NCI-H446 treated with DMSO at 0.1 percent for 48 hours (cell line): ENCODE measurements around the gene FLNB.

Experiments
- DNase-seq: peaks from one replicate; lab custom pipeline; 2025; lab: John Stamatoyannopoulos, UW

The FLNB gene

DNA sequence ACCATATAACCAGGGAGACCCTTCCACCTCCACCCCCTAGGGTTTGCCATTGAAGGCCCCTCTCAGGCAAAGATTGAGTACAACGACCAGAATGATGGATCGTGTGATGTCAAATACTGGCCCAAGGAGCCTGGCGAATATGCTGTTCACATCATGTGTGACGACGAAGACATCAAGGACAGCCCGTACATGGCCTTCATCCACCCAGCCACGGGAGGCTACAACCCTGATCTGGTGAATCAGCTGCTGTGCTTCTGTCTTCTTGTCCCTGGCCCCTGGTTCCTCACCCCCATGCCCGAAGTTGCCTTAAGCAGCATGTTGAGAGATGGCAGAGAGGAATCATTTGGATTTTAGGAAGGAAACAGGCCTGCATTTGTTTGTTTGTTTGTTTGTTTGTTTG, 98.4 kb downstream of the FLNB start:
- DNase-seq = no peak

DNA sequence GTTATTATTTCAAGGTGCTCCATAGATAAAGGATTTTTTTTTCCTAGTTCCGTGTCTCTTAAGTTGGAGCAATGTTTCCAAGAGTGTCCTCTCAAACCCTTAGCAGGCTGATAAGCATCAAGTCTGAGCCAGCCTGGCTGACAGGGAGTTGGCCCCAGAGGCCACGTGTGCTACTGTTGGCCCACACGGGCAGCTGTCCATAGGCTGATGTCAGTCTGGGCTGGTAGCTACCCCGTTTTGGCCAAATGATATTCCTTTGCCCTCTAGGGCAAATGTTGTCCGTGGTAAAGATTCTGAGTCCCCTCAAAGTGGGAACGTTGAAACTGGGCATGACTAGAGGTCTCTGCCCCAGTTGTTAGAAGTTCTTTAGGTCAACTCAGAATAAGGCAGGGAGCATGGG, 99.4 kb downstream of the FLNB start:
- no peak for DNase-seq

GRCh38 chr3:58109752-58110151, 101.5 kb downstream of the FLNB start:
- no peak for DNase-seq

DNA sequence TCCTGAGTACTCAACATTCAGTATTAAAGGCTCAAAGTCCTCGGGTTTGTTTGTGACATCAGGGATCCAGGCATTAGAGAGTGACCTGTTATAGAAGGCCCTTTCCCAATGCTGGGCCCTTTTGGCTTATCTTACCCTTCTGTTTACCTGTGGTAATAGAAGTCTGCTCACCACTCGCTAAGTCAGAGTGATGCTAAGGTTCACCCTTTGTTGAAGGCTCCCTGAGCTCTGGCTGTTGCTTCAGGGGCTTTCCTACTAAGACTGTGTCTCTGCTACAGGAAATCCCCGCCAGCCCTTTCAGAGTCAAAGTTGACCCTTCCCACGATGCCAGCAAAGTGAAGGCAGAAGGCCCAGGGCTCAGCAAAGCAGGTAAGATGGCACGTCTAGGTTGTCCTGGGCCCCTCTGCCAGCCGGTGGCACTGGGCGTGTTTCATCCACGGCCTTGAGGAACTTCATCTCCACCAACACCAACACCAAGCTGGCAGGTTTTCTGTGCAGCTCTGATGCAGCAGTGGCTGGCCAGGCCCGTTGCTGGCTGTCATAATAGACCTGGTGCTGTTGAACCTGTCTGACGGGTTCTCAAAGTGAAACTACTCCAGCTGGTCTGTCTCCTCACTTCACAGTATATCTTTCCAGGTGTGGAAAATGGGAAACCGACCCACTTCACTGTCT, 103.4 kb downstream of the FLNB start:
- no peak for DNase-seq

GRCh38 chr3:58112185-58112535, 103.9 kb downstream of the FLNB start:
- no peak for DNase-seq

- DNase-seq = no peak
Observed at GRCh38 chr3:58115175-58115574, 107.0 kb downstream of the FLNB start.

DNA sequence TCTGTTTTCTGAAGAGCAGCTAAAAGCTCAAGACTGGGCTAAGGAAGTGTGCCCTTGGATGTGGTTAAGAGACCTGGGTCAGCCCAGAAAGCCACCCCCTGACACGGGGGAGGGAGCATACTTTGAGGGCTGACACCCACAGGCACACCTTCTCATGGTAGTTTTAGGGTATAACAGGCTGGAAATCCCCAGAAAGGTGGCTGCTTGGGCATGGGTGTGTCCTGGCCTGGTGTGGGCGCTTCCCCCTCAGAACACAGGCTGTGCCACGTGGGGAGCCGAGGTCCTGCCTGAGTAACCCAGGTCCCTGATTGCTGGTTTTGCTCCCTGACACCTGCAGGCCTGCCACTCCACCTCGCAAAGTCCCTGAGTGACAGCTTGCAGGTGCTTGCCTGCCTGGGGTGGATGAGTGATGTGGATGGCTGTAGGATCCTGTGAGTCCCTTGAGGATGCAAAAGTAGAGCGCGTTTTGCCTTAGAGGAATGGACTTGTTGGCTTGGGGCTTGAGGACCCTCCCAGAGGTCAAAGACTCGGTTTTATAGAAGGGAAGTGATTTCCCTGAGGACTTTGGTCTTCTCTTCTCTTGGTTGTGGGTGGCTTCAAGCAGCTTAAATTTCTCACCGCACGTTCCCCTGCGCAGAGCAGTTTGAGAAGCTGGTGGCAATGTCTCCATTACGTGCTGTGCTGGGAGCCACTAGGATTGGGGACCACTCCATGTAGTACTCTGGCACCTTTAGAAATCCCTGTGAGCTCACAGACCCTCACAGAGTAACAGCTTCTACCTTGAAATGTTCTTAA, 108.1 kb downstream of the FLNB start:
- no peak for DNase-seq

DNA sequence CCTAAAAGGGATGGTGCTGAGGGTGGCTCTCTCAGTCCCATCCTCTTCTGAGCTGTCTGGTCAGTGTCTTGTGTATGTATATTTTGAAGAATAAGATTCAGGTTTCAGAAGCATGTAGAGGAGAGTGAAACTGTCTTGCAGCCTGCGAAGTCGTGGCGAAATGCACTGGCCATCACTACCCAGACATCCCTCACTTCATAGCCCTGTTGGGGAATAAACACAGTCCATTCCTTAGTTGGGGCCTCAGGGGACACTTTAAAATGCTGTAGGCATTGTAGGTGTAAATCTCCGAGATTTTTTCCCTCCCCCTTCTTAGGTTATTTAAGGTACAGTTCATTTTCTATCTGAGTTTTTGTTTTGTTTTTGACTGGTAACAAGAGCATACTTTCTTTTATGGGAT, 108.8 kb downstream of the FLNB start:
- DNase-seq = no peak

GRCh38 chr3:58117561-58118181, 109.4 kb downstream of the FLNB start:
- DNase-seq = peak; percentile 20

DNA sequence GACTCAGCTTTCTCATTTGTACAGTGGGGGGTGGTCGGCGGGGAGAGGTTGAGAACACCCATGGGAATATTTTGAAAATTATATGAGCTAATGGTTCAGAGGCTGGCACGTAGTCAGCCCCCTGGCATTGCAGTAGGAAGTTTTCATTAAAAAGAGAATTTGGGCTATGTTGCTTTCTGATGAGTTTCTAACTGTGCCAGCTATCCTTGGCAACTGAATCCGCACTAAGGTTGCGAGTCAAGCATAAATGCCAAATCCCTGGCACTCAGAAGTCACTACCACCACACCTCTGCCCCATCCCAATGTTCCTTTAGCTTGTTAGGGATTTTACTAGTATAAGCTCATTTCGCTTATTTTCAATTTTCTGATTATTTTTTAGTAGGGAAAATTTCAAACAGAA, 111.0 kb downstream of the FLNB start:
- peak; percentile 32 for DNase-seq

GRCh38 chr3:58120075-58120812, 112.0 kb downstream of the FLNB start:
- DNase-seq = no peak

DNA sequence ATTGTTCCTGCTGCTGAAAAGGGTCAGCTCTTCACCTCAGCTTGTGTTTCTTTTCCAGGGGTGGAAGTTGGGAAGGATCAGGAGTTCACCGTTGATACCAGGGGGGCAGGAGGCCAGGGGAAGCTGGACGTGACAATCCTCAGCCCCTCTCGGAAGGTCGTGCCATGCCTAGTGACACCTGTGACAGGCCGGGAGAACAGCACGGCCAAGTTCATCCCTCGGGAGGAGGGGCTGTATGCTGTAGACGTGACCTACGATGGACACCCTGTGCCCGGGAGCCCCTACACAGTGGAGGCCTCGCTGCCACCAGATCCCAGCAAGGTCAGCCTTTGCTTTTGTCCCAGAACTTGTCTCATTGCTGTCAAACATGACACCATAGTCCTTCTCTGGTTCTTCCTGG, 113.0 kb downstream of the FLNB start:
- DNase-seq = no peak

GRCh38 chr3:58122936-58123700, 114.9 kb downstream of the FLNB start:
- DNase-seq = no peak

GRCh38 chr3:58124387-58124786, 116.2 kb downstream of the FLNB start:
- DNase-seq = no peak

- DNase-seq = no peak
Observed at GRCh38 chr3:58129041-58129770, 121.0 kb downstream of the FLNB start.

GRCh38 chr3:58130591-58130990, 122.4 kb downstream of the FLNB start:
- DNase-seq = no peak

DNA sequence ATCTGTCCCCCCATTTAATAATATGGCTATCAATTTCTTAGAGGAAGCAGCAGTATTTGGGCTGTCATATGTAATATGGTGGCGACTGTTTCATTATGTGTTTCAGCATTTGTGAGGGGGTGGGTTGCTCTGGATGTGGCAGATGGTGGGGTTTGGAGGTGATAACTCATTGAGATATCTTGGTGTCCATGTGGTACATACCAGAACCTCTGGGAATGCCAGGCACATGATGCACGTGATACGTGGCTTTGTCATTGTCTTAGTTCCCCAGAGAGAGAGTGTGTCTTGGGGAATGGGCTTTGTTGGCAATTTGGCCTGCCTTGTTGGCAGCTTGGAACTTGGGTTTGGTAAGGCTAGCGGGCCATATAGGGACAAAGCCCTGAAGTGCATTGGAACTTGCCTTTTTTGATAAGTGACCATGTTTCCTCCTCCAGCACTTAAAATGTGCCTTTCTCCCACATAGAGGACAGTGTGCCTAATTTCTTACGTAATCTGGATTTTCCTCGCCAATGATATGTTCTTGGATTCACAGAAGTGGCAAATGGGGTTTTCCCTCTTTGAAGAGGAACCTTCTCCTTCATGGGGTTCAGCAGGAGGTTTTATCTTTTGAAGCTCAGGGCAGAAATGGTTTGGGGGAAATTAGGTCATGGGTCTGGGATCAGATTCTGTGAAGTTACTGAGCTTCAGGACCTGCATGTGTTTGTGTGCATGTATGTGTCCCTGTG, 123.0 kb downstream of the FLNB start:
- DNase-seq = no peak

- no peak for DNase-seq
Observed at GRCh38 chr3:58132850-58133249, 124.6 kb downstream of the FLNB start.

GRCh38 chr3:58134468-58134867, 126.2 kb downstream of the FLNB start:
- DNase-seq = no peak

DNA sequence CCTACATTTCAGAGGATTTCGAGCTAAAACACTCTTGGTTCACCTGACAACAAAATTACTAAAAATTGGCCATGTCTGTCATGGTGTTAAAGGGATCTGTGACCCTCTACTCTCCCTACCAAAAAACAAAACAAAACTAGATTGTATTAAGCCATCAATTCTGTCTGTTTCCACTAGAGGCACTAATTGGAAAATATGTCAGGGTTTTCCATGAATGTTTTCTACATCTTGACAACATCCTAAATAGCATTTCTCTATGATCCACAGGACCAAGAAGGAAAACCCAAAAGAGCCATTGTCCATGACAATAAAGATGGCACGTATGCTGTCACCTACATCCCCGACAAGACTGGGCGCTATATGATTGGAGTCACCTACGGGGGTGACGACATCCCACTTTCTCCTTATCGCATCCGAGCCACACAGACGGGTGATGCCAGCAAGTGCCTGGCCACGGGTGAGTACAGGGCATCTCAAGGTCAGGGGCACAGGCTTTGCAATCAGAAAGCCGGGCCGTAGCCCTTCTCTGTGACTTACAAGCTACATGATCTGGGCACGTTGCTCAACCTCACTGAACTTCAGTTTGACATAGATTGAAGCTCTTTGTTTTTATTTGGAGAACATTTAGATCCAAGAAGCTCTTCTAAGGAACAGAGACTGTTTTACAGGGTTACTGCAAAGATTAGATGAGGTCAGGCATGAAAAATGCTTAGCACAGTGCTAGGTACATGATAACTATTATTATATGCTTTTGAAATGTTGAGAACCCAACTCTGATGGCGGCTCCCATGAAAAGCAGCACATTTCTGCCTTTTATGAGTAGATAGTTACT, 127.7 kb downstream of the FLNB start:
- DNase-seq = no peak
